Measurements from ENCODE around the gene OSBPL7. TPM values are rescaled to one million over a fixed set of nuclear protein-coding genes. Genes with fewer than 3 reads are reported as not detected.

Gene OSBPL7
- total and polyA plus RNA-seq, 7 donors: 2.9 to 40.8 (median 7.8) TPM

DNA sequence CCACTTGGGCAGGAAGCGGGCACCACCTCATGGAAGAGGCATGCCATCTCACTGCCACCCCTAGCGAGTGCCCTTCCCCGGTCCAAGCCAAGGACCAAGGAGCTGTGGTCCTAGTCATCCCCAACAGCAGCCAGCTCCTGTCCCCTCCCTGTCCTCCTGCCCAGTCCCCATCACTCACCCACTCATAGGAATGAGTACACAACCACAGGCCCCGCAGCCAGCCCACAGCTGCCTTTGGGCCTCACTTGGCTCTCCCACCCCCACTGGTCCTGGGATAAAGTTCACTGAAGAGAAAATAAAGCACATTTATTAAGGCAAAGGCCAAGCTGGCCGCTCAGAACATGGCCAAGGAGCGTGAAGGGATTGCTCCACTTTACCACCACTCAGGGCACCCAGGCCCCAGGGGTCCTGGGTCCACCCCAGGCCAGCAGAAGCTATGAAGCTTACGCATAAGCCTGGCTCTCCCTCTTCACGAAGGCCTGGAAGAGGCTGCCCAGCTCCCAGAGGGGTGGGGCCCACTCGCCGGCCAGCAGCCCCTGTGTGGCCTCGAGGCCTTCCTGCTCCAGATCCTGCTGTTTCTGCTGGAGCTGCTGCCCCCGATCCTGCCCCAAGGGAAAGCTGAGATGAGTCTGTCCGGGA lies 15.9 kb upstream of the OSBPL7 start:
- peaks cover 0 to 20% (median 16%) of the 10 kb centered on the region in 4 donors for H3K4me1 ChIP-seq
- no peak for DNase-seq
- H3K9me3 ChIP-seq: no peaks in the 10 kb centered on the region
- H3K27me3 ChIP-seq: no peaks in the 10 kb centered on the region
- H3K4me3 ChIP-seq: no peak overlapping the region
- TF ChIP-seq POLR2A (IDR thresholded peaks at IDR 0.05): no peak
- TF ChIP-seq, protein P1, sequence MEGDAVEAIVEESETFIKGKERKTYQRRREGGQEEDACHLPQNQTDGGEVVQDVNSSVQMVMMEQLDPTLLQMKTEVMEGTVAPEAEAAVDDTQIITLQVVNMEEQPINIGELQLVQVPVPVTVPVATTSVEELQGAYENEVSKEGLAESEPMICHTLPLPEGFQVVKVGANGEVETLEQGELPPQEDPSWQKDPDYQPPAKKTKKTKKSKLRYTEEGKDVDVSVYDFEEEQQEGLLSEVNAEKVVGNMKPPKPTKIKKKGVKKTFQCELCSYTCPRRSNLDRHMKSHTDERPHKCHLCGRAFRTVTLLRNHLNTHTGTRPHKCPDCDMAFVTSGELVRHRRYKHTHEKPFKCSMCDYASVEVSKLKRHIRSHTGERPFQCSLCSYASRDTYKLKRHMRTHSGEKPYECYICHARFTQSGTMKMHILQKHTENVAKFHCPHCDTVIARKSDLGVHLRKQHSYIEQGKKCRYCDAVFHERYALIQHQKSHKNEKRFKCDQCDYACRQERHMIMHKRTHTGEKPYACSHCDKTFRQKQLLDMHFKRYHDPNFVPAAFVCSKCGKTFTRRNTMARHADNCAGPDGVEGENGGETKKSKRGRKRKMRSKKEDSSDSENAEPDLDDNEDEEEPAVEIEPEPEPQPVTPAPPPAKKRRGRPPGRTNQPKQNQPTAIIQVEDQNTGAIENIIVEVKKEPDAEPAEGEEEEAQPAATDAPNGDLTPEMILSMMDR (IDR thresholded peaks at IDR 0.05): no peak
- TF ChIP-seq POLR2AphosphoS5 (IDR thresholded peaks at IDR 0.05): no peak
- no peak for TF ChIP-seq EP300 (IDR thresholded peaks at IDR 0.05)
- whole genome bisulfite sequencing, 2 donors: 82 to 88% methylated on average over 13 of the region's 13 CpGs
- peaks cover 0 to 34% (median 9%) of the 10 kb centered on the region in 4 donors for H3K36me3 ChIP-seq
- intact Hi-C loops (cut with DNase I): no loop called here
- no peak overlapping the region for H3K27ac ChIP-seq

DNA sequence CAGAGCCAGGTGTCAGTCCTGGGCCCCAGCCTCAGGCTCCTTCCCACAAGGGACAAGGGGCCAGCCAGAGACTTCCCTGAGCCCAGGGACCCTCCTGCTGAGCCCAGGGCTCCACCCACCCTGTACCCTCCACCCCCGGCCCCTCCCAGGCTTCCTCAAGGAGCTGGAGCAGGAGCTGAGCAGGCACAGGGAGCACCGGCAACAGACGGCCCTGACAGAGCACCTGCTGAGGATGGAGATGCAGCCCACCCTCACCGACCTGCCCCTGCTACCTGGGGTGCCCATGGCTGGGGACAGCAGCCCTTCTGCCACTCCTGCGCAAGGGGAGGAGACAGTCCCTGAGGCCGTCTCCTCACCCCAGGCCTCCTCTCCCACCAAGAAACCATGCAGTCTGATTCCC lies 15.0 kb upstream of the OSBPL7 start:
- H3K9me3 ChIP-seq: no peaks in the 10 kb centered on the region
- H3K4me3 ChIP-seq: no peak overlapping the region
- peaks cover 0 to 34% (median 9%) of the 10 kb centered on the region in 4 donors for H3K36me3 ChIP-seq
- intact Hi-C loops (cut with DNase I): no loop called here
- no peak overlapping the region for H3K27ac ChIP-seq
- no peaks in the 10 kb centered on the region for H3K27me3 ChIP-seq
- 89 to 90% methylated on average over 6 of the region's 6 CpGs for WGBS, 2 donors
- peaks cover 0 to 26% (median 22%) of the 10 kb centered on the region in 4 donors for H3K4me1 ChIP-seq
- no peak for DNase-seq
- TF ChIP-seq EP300 (IDR thresholded peaks at IDR 0.05) (no peak), POLR2A (IDR thresholded peaks at IDR 0.05) (no peak), POLR2AphosphoS5 (IDR thresholded peaks at IDR 0.05) (no peak)
- TF ChIP-seq, protein P1 (IDR thresholded peaks at IDR 0.05): no peak

DNA sequence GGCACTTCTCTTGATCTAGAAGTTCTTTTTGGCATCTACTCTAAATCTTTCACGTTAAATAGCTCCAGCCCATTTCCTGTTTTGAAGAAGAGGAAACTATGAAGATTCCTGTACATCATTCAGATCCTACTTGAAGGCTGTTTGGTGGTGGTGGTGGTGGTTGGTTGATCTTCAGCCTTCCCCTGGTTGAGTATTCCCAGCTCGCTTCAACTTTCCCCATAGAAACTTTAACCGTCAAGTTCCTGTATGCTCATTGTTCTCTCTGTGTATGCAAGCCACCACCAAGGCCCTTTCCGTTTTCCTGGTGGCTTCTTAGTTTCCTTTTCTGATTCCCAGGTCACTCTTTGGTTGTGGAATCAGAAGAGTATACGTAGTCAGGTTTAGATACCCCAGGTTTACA lies 13.2 kb upstream of the OSBPL7 start:
- H3K36me3 ChIP-seq: peaks cover 0 to 34% (median 9%) of the 10 kb centered on the region in 4 donors
- no peaks in the 10 kb centered on the region for H3K27me3 ChIP-seq
- TF ChIP-seq, protein P1 (IDR thresholded peaks at IDR 0.05): no peak
- TF ChIP-seq POLR2A (IDR thresholded peaks at IDR 0.05) (no peak), POLR2AphosphoS5 (IDR thresholded peaks at IDR 0.05) (no peak), EP300 (IDR thresholded peaks at IDR 0.05) (no peak)
- peaks cover 0 to 26% (median 22%) of the 10 kb centered on the region in 4 donors for H3K4me1 ChIP-seq
- no peak overlapping the region for H3K4me3 ChIP-seq
- intact Hi-C loops (cut with DNase I): no loop called here
- WGBS, 2 donors: 66 to 72% methylated on average over 5 of the region's 5 CpGs
- no peak for DNase-seq
- no peaks in the 10 kb centered on the region for H3K9me3 ChIP-seq
- H3K27ac ChIP-seq: no peak overlapping the region

DNA sequence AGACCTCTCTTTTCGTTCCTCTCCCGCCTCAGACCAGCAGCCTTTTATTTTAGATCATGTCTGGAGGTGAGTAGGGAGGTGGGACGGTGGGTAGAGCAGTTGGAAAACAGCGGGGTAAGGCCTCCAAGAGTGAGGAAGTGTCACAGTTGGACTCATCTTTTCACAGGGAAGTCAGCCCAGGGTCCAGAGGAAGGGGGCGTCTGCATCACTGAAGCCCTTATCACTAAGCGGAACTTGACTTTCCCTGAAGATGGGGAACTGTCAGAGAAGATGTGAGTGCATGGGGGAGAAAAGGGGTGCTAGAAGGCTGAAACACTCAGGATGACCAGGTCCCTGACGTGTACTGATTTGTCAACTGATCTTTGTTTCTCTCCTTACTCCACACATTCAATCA lies 10.3 kb upstream of the OSBPL7 start:
- Histone ChIP-seq H3K4me1 (peaks cover 0 to 25% (median 20%) of the 10 kb centered on the region in 4 donors), H3K4me3 (peak overlapping the region; percentile 15 to 79 (median 76)), H3K27me3 (no peaks in the 10 kb centered on the region), H3K9me3 (no peaks in the 10 kb centered on the region), H3K36me3 (peaks cover 3 to 34% (median 4%) of the 10 kb centered on the region in 4 donors), H3K27ac (peak overlapping the region in 3 of 4 donors; percentile 81 to 84 (median 84))
- TF ChIP-seq, protein P1 (IDR thresholded peaks at IDR 0.05): no peak
- TF ChIP-seq POLR2A (IDR thresholded peaks at IDR 0.05) (no peak), EP300 (IDR thresholded peaks at IDR 0.05) (no peak), POLR2AphosphoS5 (IDR thresholded peaks at IDR 0.05) (no peak)
- 11 to 14% methylated on average over 7 of the region's 7 CpGs for whole genome bisulfite sequencing, 2 donors
- intact Hi-C loops (cut with DNase I): no loop called here
- DNase-seq: no peak

Measured in sigmoid colon (tissue), 7 donors.